GM19452 (cell line): Measurements from ENCODE around the gene CEP295NL.
"Not testable (repeated sequence)": the region's sequence is repeated elsewhere in the genome, so short reads cannot be mapped to it uniquely, and the experiment has no call there.

Source experiments
- ATAC-seq: cut with Tn5 transposase; IDR thresholded peaks from one replicate; pipeline ENCODE4 v1.9.1; 2021; ENCODE audit not compliant: unreplicated experiment

The CEP295NL gene

DNA sequence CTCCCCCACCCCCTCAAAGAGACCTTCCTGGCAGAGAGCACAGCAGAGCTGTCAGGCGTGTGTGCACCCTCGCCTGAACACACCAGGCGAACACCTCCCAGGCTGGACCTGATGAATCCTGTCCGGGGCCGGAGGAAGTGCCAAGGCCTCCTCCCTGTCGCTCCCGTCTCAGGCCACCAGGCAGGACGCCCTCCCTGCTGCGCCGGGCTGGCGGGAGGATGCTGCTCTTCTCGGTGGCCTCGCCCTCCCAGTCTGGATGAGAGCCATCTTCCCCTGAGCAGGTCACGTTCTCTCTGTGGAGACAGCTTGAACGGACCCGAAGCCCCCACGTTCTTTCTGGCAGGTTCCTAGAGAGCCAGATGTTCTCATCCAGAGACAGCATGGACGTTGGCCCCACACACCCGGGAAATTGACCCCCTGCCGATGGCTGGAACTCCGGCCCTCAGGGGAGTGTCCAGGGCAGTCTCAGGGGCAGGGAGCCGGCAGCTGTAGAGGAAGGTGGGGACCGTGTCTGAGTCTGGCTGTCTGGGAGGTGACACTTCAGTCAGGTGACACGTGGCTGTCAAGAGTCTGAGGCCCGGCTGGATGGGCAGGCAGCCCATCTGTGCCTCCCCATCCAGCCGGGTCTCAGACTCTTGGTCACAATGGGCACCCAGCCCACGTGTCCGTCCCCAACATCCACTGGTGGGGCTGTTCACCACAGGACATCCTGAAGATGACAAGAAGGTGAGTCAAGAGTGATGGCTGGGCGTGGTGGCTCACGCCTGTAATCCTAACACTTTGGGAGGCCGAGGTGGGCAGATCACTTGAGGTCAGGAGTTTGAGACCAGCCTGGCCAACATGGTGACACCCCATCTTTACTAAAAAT lies 27.1 kb upstream of the CEP295NL start:
- ATAC-seq = no peak

DNA sequence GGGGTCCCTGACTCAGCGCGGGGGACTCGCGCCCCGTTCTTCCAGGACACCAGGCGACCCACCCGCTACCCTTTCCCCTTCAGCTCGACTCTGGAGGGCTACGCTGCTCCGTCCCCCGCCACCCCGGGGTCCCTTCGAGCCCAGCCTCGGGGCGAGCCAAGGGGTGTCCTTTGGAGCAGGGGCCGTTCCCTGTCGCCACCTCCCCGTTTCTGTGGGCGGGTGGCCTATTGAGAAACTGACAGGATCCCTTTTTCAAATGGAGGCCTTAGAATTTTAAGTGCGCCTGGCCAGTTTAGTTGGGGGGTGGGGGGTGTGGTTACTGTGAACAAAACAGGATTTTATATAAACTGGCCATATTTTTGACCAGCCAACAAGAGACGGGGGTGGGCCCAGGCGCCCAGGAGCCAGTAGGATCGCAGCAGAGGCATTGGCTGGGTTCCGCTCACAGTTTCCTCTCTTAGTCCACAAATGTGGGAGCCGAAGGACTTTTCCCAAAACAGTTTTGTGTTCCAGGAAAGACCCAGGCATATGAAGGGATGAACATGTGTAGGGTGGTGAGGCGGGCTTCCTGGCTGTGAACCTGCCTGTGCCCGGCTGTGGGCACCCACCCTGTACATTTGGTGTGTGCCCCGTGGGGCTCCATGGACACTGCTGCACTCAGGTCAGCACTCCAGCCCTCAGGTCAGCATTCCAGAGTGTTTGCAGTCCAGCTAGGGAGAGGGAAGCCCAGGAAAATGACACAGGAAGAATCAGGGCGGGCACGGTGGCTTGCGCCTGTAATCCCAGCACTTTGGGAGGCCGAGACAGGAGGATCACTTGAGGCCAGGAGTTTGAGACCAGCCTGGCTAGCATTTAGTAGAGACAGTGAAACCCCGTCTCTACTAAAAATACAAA lies 22.9 kb upstream of the CEP295NL start:
- no peak for ATAC-seq

DNA sequence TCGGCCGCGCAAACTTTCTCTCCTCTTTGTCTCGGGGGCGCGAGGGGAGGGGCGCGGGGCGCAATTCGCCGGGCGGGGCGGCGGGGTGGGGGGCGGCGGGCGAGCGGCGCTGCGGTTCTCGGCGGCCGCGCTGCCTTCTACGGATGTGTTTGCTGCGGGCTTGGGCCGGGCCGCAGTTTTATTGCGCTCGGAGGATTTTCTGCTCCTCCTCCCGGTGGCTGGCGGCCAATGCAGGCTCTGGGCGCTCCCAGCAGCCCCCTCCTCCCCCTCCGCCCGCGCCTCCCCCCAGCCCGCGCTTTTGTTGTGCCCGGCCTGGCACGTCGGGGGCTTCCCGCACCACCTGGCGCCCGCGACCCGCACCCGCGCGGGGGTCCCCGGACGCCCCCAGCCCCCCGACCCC lies 22.2 kb upstream of the CEP295NL start, which contains the start of gene TIMP2:
TIMP2 (minus strand) TSS at position 154 of the 400 bp plus-strand sequence. CDS start 299 bp downstream, outside the sequence.
- ATAC-seq = no peak

DNA sequence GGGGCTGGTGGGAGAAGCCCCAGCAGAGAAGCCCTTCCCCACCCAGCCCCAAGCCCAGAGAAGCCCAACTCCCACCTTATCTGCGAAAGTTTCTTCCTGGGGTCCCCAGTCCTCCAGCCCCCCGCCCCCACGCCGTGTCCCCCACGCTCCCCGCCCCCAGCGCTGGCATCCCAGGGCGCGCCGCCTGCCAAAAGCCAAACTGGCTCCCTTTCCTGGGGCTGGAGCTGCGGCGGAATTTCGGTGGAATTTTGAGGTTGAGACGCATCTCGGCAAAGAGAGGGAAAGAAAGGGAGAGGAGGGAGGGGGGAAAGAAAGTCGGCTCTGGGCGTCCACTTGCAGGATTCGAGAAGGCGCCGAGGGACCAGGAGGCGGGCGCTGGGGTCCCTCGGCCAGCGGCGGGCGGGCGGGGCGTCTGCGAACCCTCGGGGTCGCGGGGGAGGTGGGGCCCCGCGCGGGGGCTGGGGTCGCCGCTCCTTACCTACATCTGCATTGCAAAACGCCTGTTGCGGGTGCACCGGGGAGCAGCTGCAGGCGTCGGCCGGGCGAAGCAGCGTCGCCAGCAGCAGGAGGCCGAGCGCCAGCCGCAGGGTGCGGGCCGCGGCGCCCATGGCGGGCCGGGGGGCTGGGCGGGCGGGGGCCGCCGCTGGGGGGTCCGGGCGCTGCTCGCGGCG lies 21.6 kb upstream of the CEP295NL start:
- no peak for ATAC-seq

DNA sequence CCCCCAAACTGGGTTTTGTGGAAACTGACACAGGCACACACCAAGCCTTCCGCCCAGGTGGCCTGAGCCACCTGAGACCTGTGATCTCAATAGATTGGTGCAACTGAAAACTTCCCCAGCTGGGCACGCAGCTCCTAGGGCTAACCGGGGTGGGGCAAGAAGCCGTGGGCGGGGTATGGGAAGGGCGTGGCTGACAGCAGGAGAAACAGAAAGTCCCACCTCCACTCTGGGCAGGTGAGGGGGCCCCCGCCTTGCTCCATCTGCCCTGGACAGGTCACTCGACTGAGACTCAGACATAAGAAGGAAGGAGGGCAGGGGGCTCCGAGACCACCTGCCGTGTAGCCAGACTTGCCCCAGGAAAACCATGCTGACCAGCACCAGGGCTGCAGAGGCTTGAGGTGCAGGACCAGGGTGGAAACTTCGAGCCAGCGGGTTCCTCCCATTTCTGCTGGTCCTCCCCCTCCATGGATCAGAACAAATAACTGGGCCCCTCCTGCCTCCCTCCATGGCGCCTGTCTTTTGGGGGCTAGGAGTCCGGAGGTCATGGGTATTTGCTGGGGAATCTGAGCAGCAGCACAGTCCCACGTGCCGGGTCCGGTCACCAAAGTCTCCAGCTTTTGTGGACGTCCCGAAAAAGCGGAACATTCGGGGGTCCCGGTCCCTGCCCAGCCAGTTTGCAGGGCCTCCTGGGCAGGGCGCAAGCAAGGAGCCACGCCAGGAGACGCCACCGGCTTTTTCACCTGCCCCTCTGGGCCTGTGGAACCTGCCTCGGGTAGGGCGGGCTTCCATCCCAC lies 20.9 kb upstream of the CEP295NL start:
- no peak for ATAC-seq

DNA sequence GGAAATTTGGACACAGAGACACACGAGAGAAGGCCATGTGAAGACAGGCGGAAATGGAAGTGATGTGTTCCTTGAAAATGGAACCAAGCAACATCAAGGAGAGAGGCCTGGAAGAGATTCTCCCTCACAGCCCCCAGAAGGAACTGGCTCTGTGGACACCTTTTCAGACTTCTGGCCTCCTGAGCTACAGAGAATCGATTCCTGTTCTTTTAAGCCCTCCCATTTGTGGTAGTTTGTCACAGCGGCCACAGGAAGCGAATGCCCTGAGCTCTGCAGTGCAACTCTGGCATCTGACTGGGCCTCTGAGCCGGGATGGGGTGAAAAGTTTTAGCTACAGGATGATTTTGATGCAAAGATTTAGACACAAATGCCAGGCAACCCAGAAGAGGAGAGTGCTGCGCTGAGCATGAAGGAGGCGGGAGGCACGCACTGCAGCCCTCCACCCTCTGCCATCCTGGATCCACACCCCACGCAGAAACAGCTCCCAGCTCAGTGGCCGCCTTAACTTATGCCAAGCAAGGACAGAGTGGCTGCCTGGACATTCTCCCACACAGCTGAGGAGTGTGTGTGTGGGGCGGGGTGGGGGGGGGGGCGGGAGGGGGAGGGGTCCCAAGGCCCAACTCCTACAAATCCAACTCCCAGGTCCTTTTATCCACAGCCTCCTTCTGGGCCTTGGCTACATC lies 20.0 kb upstream of the CEP295NL start:
- no peak for ATAC-seq

DNA sequence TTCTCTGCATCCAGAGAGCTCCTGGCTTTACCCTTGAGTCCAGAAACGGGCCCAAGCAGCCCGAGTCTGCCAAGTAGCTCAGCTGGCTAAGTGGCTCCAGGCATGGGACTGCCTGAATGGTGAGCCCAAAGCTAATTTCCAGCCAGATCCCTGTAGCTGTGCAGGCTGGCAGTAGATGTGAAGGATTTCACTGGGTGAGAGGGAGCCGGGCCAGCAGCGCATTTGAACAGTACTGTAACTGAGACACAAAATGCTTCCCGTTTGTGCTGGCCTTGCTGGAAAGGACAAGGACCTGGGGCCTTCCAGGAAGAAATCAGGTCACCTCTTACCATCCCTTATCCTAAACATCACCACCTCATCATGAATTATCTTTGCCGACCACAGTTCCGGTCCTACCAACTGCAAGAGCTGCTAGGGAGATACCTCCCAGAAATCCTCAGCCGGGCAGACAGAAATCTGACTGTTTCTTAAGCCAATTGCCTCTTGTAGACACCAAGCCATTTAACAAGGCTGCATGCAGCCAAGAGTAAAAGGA lies 18.5 kb upstream of the CEP295NL start:
- no peak for ATAC-seq

DNA sequence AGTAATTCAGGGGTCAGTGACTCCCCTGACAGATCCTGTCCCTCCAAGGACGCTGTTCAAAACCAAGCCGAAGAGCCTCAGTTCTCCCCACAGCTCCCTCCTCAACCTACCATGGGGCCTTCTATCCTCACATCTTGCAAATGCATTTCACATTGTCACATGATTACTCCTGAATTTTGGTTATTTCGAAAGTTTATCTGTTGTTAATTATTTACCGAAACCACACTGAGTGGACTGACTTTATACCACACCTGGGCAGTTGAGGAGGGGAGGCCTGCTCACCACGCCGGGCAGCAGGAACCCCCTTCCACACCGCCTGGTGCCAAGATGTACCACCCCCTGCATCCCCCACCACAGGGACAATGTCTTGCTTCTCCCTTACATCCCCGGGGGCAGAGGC lies 17.5 kb upstream of the CEP295NL start:
- ATAC-seq = no peak

DNA sequence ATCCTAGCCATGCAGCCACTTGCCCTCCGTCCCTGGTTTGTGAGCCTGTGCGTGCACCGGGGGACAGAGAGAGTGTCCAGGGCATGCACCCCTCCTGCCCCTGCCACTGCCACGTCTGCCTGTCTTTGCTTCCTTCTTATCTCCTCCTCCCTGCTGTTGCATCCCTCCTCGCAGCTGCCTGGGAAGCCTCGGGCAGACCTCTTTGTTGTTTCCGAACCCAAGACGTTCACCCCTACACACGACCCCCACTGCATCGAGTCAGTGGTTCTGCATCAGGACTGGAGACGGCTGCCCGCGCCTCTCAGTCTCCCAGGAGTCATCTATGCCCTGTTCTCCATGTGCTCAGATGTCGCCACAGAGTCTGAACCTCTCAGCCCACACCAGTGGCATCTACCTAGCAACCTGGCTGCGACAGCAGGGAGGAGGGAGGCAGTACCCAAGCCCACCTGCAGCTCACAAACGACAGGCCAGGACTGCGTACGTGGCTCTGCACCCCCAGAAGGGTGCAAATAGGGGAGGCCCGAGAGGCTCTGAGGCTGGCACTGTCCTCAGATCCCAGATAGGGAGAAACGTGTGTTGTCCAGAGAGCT lies 17.0 kb upstream of the CEP295NL start:
- ATAC-seq = no peak

DNA sequence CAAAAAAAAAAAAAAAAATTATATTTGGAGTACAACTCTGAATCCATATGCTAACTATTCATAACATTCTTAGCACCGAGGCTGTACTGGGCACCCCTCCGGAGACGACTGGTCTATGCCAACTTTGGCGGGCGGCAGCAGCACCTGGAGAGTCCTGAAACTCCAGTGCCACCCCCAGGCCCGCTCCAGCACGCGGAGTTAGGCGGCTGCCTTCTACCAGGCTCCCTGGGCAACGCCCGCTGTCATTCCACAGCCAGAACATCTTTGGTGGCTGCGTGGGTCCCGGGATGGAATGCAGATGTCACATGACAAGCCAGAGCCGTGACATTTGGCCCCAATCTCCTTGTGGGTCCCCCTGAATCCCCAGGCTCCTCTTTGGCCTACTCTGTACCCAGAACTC lies 16.0 kb upstream of the CEP295NL start:
- no peak for ATAC-seq

DNA sequence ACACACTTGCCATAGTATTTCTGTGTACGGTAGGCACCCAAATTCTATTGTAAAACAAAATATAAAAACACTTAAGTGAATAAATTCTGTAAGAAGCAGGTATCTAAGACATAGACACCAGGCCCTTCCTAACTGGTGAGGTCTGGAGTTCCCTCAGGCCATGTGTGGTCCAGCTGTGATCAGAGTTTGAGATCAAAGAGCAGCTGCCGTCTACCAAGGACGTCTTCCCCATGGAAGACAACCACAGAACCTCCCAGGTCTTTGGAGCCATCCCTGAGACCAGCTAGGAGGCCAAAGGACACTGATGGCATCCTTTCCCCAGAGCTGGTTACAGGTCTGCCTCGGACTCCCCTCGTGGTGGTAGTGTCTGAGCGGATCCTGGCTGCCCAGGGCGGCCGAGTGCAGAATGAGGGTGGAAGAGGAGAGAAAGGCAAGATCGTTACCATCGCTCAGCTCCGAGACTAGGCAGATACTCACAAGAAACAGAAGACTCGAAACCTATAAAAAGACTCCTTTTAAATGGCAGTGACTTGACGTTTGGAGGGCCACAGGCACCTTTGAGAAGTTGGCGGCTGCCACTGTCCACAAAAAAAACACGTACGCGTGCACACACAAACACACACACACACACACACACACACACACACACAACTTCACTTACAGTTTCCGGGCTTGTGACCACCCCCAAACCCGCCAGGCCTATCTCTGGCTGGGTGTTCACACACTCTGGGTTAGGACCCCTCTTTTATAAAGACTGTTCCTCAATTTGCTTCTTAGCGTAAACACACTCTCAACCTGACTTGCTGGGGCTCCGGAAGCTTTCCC lies 14.7 kb upstream of the CEP295NL start:
- no peak for ATAC-seq

DNA sequence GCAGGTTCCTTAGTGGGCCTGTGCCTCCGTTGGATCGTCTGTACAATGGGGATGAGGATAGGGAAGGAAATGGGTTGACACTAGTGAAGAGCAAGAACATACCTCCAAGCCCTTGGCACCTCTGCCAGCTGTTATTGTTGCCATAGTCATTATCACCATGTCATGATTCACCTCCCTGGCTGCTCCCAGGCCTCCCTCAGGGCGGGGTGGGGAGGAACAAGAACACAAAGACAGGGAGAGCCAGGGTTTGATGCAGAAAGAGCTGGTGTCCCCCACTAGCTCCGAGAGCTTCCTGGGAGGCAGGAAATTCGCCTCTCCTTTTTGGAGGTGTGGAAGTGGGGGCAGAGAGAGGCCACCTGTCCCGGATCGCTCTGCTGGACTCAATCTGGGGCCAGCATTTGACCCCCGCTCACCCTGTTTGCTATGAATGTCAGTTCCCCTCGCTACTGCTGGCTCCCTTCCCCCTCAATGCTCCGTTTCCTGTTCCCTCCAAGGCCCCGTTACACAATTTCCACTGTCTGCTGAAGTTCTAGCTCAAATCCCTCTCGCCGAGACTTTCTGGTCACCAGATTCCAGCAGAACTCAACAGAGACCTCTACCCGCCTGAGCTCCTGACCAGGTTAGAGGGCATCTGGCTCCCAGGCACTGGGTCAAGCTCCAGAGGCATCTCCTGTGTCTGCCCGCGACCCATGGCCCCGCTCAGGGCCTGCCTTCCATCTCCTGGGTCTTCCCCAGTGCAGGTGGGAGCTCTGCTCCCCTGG lies 13.1 kb upstream of the CEP295NL start:
- ATAC-seq = no peak

DNA sequence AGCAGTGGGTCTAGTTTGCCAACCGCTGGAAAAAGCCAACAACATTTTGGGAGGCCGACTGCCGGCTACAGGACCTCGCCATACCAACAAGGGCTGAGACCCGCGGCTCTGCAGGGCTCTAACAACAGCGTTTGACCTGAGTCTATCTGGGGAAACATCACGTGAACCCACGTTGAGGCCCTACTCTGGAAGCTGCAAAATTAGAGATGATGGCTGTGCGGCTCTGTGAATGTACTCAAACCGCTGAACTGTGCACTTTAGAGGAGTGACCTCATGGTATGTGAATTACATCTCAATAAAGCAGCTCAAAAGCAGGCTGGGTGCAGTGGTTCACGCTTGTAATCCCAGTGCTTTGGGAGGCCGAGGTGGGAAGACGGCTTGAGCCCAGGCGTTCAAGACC lies 10.1 kb upstream of the CEP295NL start:
- no peak for ATAC-seq

DNA sequence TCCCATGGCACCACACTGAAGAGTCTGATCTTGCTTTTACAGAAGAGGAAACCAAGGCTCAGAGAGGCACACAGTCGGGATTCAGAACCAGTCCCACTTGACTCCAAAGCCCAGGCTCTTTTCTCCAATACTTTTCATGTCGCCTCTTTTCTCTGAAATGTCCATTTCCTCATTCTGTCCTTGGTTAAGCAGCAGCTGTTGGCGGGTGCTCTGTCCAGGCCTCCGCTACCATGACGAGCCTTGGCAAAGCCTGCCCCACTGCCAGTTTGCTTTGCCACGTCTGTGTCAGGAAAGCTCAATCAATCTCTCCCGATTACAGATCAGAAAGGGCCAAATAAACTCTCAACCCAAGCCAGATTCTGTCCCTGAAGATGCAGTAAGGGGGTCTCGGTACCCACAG lies 9.1 kb upstream of the CEP295NL start:
- ATAC-seq = no peak

DNA sequence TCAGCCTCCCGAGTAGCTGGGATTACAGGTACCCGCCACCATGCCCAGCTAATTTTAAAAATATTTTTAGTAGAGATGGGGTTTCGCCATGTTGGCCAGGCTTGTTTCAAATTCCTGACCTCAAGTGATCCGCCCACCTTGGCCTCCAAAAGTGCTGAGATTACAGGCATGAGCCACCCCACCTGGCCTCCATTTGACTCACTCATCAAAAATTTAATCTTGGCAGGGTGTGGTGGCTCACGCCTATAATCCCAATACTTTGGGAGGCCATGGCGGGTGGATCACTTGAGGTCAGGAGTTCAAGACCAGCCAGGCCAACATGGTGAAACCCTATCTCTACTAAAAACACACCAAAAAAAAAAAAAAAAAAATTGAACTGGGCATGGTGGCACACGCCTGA lies 8.5 kb upstream of the CEP295NL start:
- not testable (repeated sequence) for ATAC-seq

DNA sequence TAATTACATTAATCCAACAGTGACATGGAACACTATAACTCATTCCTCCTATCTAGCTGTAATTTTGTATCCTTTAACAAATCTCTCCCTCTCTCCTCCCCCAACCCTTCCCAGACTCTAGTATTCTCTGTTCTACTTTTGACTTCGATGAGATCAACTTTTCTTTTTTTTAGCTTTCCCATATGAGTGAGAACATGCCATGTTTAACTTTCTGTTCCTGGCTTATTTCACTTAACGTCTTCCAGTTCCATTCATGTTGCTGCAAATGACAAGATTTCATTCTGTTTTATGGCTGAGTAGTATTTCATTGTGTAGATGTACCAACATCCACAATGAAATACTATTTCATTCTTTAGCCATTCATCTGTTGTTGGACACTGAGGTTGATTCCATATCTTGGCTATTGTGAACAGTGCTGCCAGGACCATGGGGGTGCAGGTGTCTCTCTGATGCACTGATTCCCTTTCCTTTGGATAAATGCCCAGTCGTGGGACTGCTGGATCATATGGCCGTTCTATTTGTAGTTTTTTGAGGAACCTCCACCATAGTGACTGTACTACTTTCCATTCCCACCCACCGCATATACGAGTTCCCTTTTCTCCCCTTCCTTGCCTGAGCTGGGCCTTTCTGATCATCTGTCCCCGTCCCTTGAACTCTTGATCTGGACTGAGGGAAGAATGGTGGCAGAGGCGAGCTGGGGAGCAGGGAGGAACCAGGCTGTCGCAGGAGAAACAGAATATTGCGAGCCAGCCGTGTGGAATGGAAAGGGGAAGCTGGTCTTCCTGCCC lies 7.7 kb upstream of the CEP295NL start:
- no peak for ATAC-seq

DNA sequence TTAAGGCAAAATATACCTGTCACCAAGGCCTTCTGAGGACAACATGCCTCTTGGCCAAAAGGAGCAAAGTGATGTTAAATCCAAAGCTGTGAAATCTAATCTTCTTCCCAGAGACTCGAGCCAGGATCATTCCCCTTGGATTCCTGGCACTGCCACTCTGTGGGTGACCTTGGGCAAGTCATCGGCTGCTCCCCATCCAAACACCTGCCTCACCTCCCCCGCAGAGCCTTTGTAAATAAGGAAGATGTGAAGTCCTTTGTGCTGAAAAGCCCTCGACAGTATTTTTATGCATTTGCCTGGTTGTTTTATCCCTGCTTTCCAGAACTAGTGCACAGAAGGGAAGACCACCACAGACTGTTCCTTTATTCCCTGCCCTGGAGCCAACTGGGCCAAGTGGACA lies 5.4 kb upstream of the CEP295NL start:
- ATAC-seq = no peak
